Activated naive CD4-positive, alpha-beta T cell treated with anti-CD3 and anti-CD28 coated beads, Interleukin-2, amount 50 U/mL, for 24 hours (primary cell): ENCODE data around the gene RGMA.
"Not testable (repeated sequence)": the region's sequence is repeated elsewhere in the genome, so short reads cannot be mapped to it uniquely, and the experiment has no call there.

ENCODE experiments used
- H3K27ac Mint-ChIP-seq: one replicate; pipeline ENCODE4 v1.8.0; 2021; ENCODE audit warnings: mild to moderate bottlenecking, mixed read lengths
- H3K27me3 Mint-ChIP-seq: one replicate; pipeline ENCODE4 v1.8.0; 2021; ENCODE audit warnings: mixed read lengths
- H3K36me3 Mint-ChIP-seq: one replicate; pipeline ENCODE4 v1.8.0; 2021; ENCODE audit warnings: mixed read lengths
- H3K4me1 Mint-ChIP-seq: one replicate; pipeline ENCODE4 v1.8.0; 2021; ENCODE audit warnings: mixed read lengths
- H3K4me3 Mint-ChIP-seq: one replicate; pipeline ENCODE4 v1.8.0; 2021; ENCODE audit warnings: mild to moderate bottlenecking, mixed read lengths
- H3K9me3 Mint-ChIP-seq: one replicate; pipeline ENCODE4 v1.8.0; 2021; ENCODE audit warnings: mixed read lengths

The RGMA gene

GRCh38 chr15:93048759-93049161, 40.3 kb downstream of the RGMA start:
- H3K4me1 Mint-ChIP-seq = peaks cover 20% of the 10 kb centered on the region
- peaks cover 2% of the 10 kb centered on the region for H3K27me3 Mint-ChIP-seq
- H3K4me3 Mint-ChIP-seq = no peak overlapping the region
- no peaks in the 10 kb centered on the region for H3K9me3 Mint-ChIP-seq
- H3K36me3 Mint-ChIP-seq = peaks cover 2% of the 10 kb centered on the region
- no peak overlapping the region for H3K27ac Mint-ChIP-seq

GRCh38 chr15:93048426-93048721, 40.6 kb downstream of the RGMA start:
- Mint-ChIP-seq H3K4me1 (peaks cover 20% of the 10 kb centered on the region), H3K27ac (no peak overlapping the region)

GRCh38 chr15:93047621-93048425, 41.2 kb downstream of the RGMA start:
- peak overlapping the region; percentile 83 for H3K27ac Mint-ChIP-seq
- H3K36me3 Mint-ChIP-seq = peaks cover 2% of the 10 kb centered on the region
- peaks cover 2% of the 10 kb centered on the region for H3K27me3 Mint-ChIP-seq
- peak overlapping the region; percentile 30 for H3K4me3 Mint-ChIP-seq
- H3K9me3 Mint-ChIP-seq = no peaks in the 10 kb centered on the region
- peaks cover 20% of the 10 kb centered on the region for H3K4me1 Mint-ChIP-seq

More at GRCh38 chr15:93048426-93048721, 40.6 kb downstream of the RGMA start:
- Mint-ChIP-seq H3K4me3 (no peak overlapping the region), H3K36me3 (peaks cover 2% of the 10 kb centered on the region), H3K9me3 (no peaks in the 10 kb centered on the region), H3K27me3 (peaks cover 2% of the 10 kb centered on the region)

GRCh38 chr15:93046721-93047120, 42.3 kb downstream of the RGMA start:
- Mint-ChIP-seq H3K4me3 (no peak overlapping the region), H3K9me3 (no peaks in the 10 kb centered on the region), H3K36me3 (peaks cover 2% of the 10 kb centered on the region), H3K27me3 (peaks cover 2% of the 10 kb centered on the region), H3K27ac (no peak overlapping the region), H3K4me1 (peaks cover 20% of the 10 kb centered on the region)

GRCh38 chr15:93046120-93046519, 42.9 kb downstream of the RGMA start:
- Mint-ChIP-seq H3K27ac (no peak overlapping the region), H3K36me3 (peaks cover 2% of the 10 kb centered on the region), H3K9me3 (no peaks in the 10 kb centered on the region), H3K4me3 (no peak overlapping the region), H3K27me3 (peaks cover 2% of the 10 kb centered on the region), H3K4me1 (peaks cover 20% of the 10 kb centered on the region)

- peaks cover 2% of the 10 kb centered on the region for H3K36me3 Mint-ChIP-seq
- no peak overlapping the region for H3K4me3 Mint-ChIP-seq
- H3K27ac Mint-ChIP-seq = no peak overlapping the region
- H3K27me3 Mint-ChIP-seq = peaks cover 2% of the 10 kb centered on the region
- no peaks in the 10 kb centered on the region for H3K9me3 Mint-ChIP-seq
- peaks cover 20% of the 10 kb centered on the region for H3K4me1 Mint-ChIP-seq
These were observed 43.7 kb downstream of the RGMA start for GRCh38 chr15:93045191-93045785.

- no peak overlapping the region for H3K27ac Mint-ChIP-seq
- H3K4me1 Mint-ChIP-seq = peaks cover 20% of the 10 kb centered on the region
- H3K27me3 Mint-ChIP-seq = peaks cover 4% of the 10 kb centered on the region
- H3K4me3 Mint-ChIP-seq = no peak overlapping the region
- peaks cover 2% of the 10 kb centered on the region for H3K36me3 Mint-ChIP-seq
- no peaks in the 10 kb centered on the region for H3K9me3 Mint-ChIP-seq
These were observed 44.5 kb downstream of the RGMA start for GRCh38 chr15:93044301-93045190.

GRCh38 chr15:93043621-93044300, 45.2 kb downstream of the RGMA start:
- Mint-ChIP-seq H3K4me3 (no peak overlapping the region), H3K27ac (no peak overlapping the region), H3K4me1 (peaks cover 13% of the 10 kb centered on the region), H3K36me3 (peaks cover 2% of the 10 kb centered on the region), H3K9me3 (no peaks in the 10 kb centered on the region), H3K27me3 (peaks cover 2% of the 10 kb centered on the region)

- H3K27ac Mint-ChIP-seq = no peak overlapping the region
- no peak overlapping the region for H3K4me3 Mint-ChIP-seq
- peaks cover 2% of the 10 kb centered on the region for H3K36me3 Mint-ChIP-seq
- no peaks in the 10 kb centered on the region for H3K9me3 Mint-ChIP-seq
- H3K4me1 Mint-ChIP-seq = peaks cover 8% of the 10 kb centered on the region
- H3K27me3 Mint-ChIP-seq = peaks cover 2% of the 10 kb centered on the region
These were observed 46.2 kb downstream of the RGMA start for GRCh38 chr15:93042691-93043378.

GRCh38 chr15:93042211-93042610, 46.8 kb downstream of the RGMA start:
- no peak overlapping the region for H3K27ac Mint-ChIP-seq
- H3K27me3 Mint-ChIP-seq = peaks cover 2% of the 10 kb centered on the region
- peaks cover 2% of the 10 kb centered on the region for H3K36me3 Mint-ChIP-seq
- peaks cover 3% of the 10 kb centered on the region for H3K4me1 Mint-ChIP-seq
- no peak overlapping the region for H3K4me3 Mint-ChIP-seq
- no peaks in the 10 kb centered on the region for H3K9me3 Mint-ChIP-seq

GRCh38 chr15:93041159-93041547, 47.9 kb downstream of the RGMA start:
- Mint-ChIP-seq H3K4me1 (peaks cover under 1% of the 10 kb centered on the region), H3K27ac (no peak overlapping the region), H3K4me3 (no peak overlapping the region), H3K9me3 (no peaks in the 10 kb centered on the region), H3K27me3 (peaks cover 2% of the 10 kb centered on the region), H3K36me3 (peaks cover 2% of the 10 kb centered on the region)

- peaks cover 3% of the 10 kb centered on the region for H3K27me3 Mint-ChIP-seq
- H3K36me3 Mint-ChIP-seq = no peaks in the 10 kb centered on the region
- no peak overlapping the region for H3K27ac Mint-ChIP-seq
- peaks cover 5% of the 10 kb centered on the region for H3K4me1 Mint-ChIP-seq
- no peak overlapping the region for H3K4me3 Mint-ChIP-seq
- H3K9me3 Mint-ChIP-seq = no peaks in the 10 kb centered on the region
These were observed 48.5 kb downstream of the RGMA start for GRCh38 chr15:93040288-93041158.

GRCh38 chr15:93039562-93040287, 49.3 kb downstream of the RGMA start:
- H3K9me3 Mint-ChIP-seq, H3K4me1 Mint-ChIP-seq, H3K27ac Mint-ChIP-seq, H3K27me3 Mint-ChIP-seq, H3K4me3 Mint-ChIP-seq, H3K36me3 Mint-ChIP-seq: not testable (repeated sequence)
